G401 (cell line): ENCODE data around the gene SAMD11. TPM values are rescaled to one million over a fixed set of nuclear protein-coding genes. Genes with fewer than 3 reads are reported as not detected.

ENCODE experiments used
- DNase-seq: peaks from one replicate; pipeline ENCODE4 v3.0.0-alpha.2; 2015; ENCODE audit warnings: low spot score
- in situ Hi-C: cut with HindIII; loops from 2 replicates; pipeline ENCODE4 v1.10.0; 2016; ENCODE audit warnings: low sequenced_read_pairs, mixed read lengths
- total RNA-seq: library from RNA; depleted of rRNA; stranded (reverse); fragments of >200 nt; shearing (Covaris generic); gene quantifications from 2 replicates; pipeline ENCODE4 v1.2.3, GENCODE V29; 2014

SAMD11 gene
- total RNA-seq, 1 experiment from 2014 or later = 398 TPM

GRCh38 chr1:954927-955326 is 31.2 kb downstream of the SAMD11 start:
- DNase-seq = no peak
- in situ Hi-C loops = no loop called here

- in situ Hi-C loops = no loop called here
These were observed 31.8 kb downstream of the SAMD11 start for GRCh38 chr1:955474-955873.

GRCh38 chr1:956636-957035 is 32.9 kb downstream of the SAMD11 start:
- in situ Hi-C loops = no loop called here
- no peak for DNase-seq

More at GRCh38 chr1:955474-955873, 31.8 kb downstream of the SAMD11 start:
- no peak for DNase-seq

- peak; percentile 90 for DNase-seq
- in situ Hi-C loops = no loop called here
These were observed 35.4 kb downstream of the SAMD11 start, which contains the start of gene NOC2L for GRCh38 chr1:958823-959730. TSS of gene NOC2L (minus strand) at chr1:959256. CDS start at chr1:959240, 16 bp downstream.

- no peak for DNase-seq
These were observed 36.1 kb downstream of the SAMD11 start for GRCh38 chr1:959731-960362.

GRCh38 chr1:960363-961131 is 36.8 kb downstream of the SAMD11 start, which contains the start of gene KLHL17:
TSS of gene KLHL17 (plus strand) at chr1:960584. CDS start at chr1:960694, 110 bp downstream.
- peak; percentile 61 for DNase-seq
- in situ Hi-C loops = no loop called here

More at GRCh38 chr1:959731-960362, 36.1 kb downstream of the SAMD11 start:
- in situ Hi-C loops = no loop called here

- in situ Hi-C loops = no loop called here
- no peak for DNase-seq
These were observed 37.5 kb downstream of the SAMD11 start for GRCh38 chr1:961132-961669.

GRCh38 chr1:962381-963300 is 38.9 kb downstream of the SAMD11 start:
- in situ Hi-C loops = no loop called here
- no peak for DNase-seq

GRCh38 chr1:963301-963651 is 39.6 kb downstream of the SAMD11 start:
- in situ Hi-C loops = no loop called here
- no peak for DNase-seq

GRCh38 chr1:963746-964525 is 40.2 kb downstream of the SAMD11 start:
- DNase-seq = no peak
- in situ Hi-C loops = no loop called here

GRCh38 chr1:964691-965525 is 41.2 kb downstream of the SAMD11 start:
- in situ Hi-C loops = no loop called here
- DNase-seq = no peak

- no peak for DNase-seq
- in situ Hi-C loops = no loop called here
These were observed 41.9 kb downstream of the SAMD11 start for GRCh38 chr1:965526-966134.

GRCh38 chr1:966135-966703 is 42.5 kb downstream of the SAMD11 start, which contains the start of gene PLEKHN1:
TSS of gene PLEKHN1 (plus strand) at chr1:966482. CDS start at chr1:966532, 50 bp downstream.
- no peak for DNase-seq
- in situ Hi-C loops = no loop called here

GRCh38 chr1:966704-967300 is 43.1 kb downstream of the SAMD11 start:
- DNase-seq = no peak
- in situ Hi-C loops = no loop called here

- no peak for DNase-seq
- in situ Hi-C loops = no loop called here
These were observed 44.0 kb downstream of the SAMD11 start for GRCh38 chr1:967466-968343.
